IPS DF 6.9 (cell line): ENCODE data around the gene SEC23IP.

ENCODE experiments used
- DNase-seq: peaks from one replicate; pipeline ENCODE4 v3.0.0-alpha.2; 2013; ENCODE audit warnings: low read depth, low spot score
- H3K27ac ChIP-seq: one replicate; pipeline ENCODE4 v1.5.1; 2013; ENCODE audit warnings: low read length, control low read depth
- H3K27me3 ChIP-seq: 2 replicates; pipeline ENCODE4 v1.6.1; 2013; ENCODE audit warnings: mild to moderate bottlenecking, low read length; ENCODE audit not compliant: control insufficient read depth, insufficient read depth
- H3K36me3 ChIP-seq: 2 replicates; pipeline ENCODE4 v1.6.1; 2013; ENCODE audit warnings: low read length; ENCODE audit not compliant: control insufficient read depth, insufficient read depth
- H3K4me1 ChIP-seq: 2 replicates; pipeline ENCODE4 v1.6.1; 2013; ENCODE audit warnings: low read length; ENCODE audit not compliant: control insufficient read depth, insufficient read depth
- H3K4me3 ChIP-seq: 2 replicates; pipeline ENCODE4 v1.5.1; 2013; ENCODE audit warnings: mild to moderate bottlenecking, low read length
- H3K9me3 ChIP-seq: 2 replicates; pipeline ENCODE4 v1.6.1; 2013; ENCODE audit warnings: low read length, inconsistent platforms; ENCODE audit not compliant: control insufficient read depth, insufficient read depth
- WGBS: extraction: QIAGEN DNeasy Blood & Tissue Kit; methylation state at CpG from one replicate; pipeline ENCODE4 v1.1.7; 2013; ENCODE audit warnings: mixed read lengths, missing lambda C conversion rate; ENCODE audit not compliant: insufficient read length, insufficient coverage; 5-methylcytosine and 5-hydroxymethylcytosine counted together

SEC23IP gene

GRCh38 chr10:119973281-119973680 is 80.8 kb downstream of the SEC23IP start:
- H3K9me3 ChIP-seq = no peaks in the 10 kb centered on the region
- no peak overlapping the region for H3K4me3 ChIP-seq
- no peak overlapping the region for H3K27ac ChIP-seq
- no peak for DNase-seq
- H3K36me3 ChIP-seq = no peaks in the 10 kb centered on the region
- no peaks in the 10 kb centered on the region for H3K27me3 ChIP-seq
- no peaks in the 10 kb centered on the region for H3K4me1 ChIP-seq
- WGBS = no CpG with 5 or more reads among the region's 5 CpGs

GRCh38 chr10:119976421-119976820 is 83.9 kb downstream of the SEC23IP start:
- DNase-seq = no peak
- WGBS = no CpG with 5 or more reads among the region's 3 CpGs

GRCh38 chr10:119980956-119981750 is 88.6 kb downstream of the SEC23IP start:
- Histone ChIP-seq H3K4me3 (no peak overlapping the region), H3K27ac (no peak overlapping the region), H3K27me3 (no peaks in the 10 kb centered on the region), H3K36me3 (no peaks in the 10 kb centered on the region), H3K9me3 (no peaks in the 10 kb centered on the region), H3K4me1 (no peaks in the 10 kb centered on the region)
- DNase-seq = no peak
- WGBS = no CpG with 5 or more reads among the region's 5 CpGs

More at GRCh38 chr10:119976421-119976820, 83.9 kb downstream of the SEC23IP start:
- Histone ChIP-seq H3K4me3 (no peak overlapping the region), H3K36me3 (no peaks in the 10 kb centered on the region), H3K27ac (no peak overlapping the region), H3K9me3 (no peaks in the 10 kb centered on the region), H3K4me1 (no peaks in the 10 kb centered on the region), H3K27me3 (no peaks in the 10 kb centered on the region)

- no peaks in the 10 kb centered on the region for H3K36me3 ChIP-seq
- no peak overlapping the region for H3K27ac ChIP-seq
- WGBS = no CpG with 5 or more reads among the region's 1 CpG
- no peak overlapping the region for H3K4me3 ChIP-seq
- no peak for DNase-seq
- no peaks in the 10 kb centered on the region for H3K4me1 ChIP-seq
- H3K9me3 ChIP-seq = no peaks in the 10 kb centered on the region
- H3K27me3 ChIP-seq = no peaks in the 10 kb centered on the region
Measured at GRCh38 chr10:119981826-119982225, 89.3 kb downstream of the SEC23IP start.

- WGBS = no CpG with 5 or more reads among the region's 1 CpG
- Histone ChIP-seq H3K4me1 (no peaks in the 10 kb centered on the region), H3K27me3 (no peaks in the 10 kb centered on the region), H3K36me3 (no peaks in the 10 kb centered on the region), H3K4me3 (no peak overlapping the region), H3K9me3 (no peaks in the 10 kb centered on the region), H3K27ac (no peak overlapping the region)
- no peak for DNase-seq
Measured at GRCh38 chr10:119988333-119988732, 95.8 kb downstream of the SEC23IP start.

GRCh38 chr10:119989966-119990365 is 97.4 kb downstream of the SEC23IP start:
- no peak overlapping the region for H3K4me3 ChIP-seq
- no CpG with 5 or more reads among the region's 7 CpGs for WGBS

GRCh38 chr10:119991066-119991465 is 98.5 kb downstream of the SEC23IP start:
- H3K27ac ChIP-seq = no peak overlapping the region
- no peaks in the 10 kb centered on the region for H3K36me3 ChIP-seq
- no peak overlapping the region for H3K4me3 ChIP-seq
- no peak for DNase-seq
- no peaks in the 10 kb centered on the region for H3K9me3 ChIP-seq
- no CpG with 5 or more reads among the region's 9 CpGs for WGBS
- H3K27me3 ChIP-seq = no peaks in the 10 kb centered on the region
- H3K4me1 ChIP-seq = no peaks in the 10 kb centered on the region

More at GRCh38 chr10:119989966-119990365, 97.4 kb downstream of the SEC23IP start:
- no peaks in the 10 kb centered on the region for H3K4me1 ChIP-seq
- H3K27me3 ChIP-seq = no peaks in the 10 kb centered on the region
- no peak for DNase-seq
- H3K27ac ChIP-seq = no peak overlapping the region
- H3K9me3 ChIP-seq = no peaks in the 10 kb centered on the region
- no peaks in the 10 kb centered on the region for H3K36me3 ChIP-seq

GRCh38 chr10:119991816-119992215 is 99.3 kb downstream of the SEC23IP start:
- Histone ChIP-seq H3K27me3 (no peaks in the 10 kb centered on the region), H3K4me3 (no peak overlapping the region), H3K27ac (no peak overlapping the region), H3K4me1 (no peaks in the 10 kb centered on the region), H3K36me3 (no peaks in the 10 kb centered on the region), H3K9me3 (no peaks in the 10 kb centered on the region)
- DNase-seq = no peak
- no CpG with 5 or more reads among the region's 2 CpGs for WGBS
